ENCODE data around the gene PRTG. TPM values are rescaled to one million over a fixed set of nuclear protein-coding genes. Genes with fewer than 3 reads are reported as not detected.
"Not testable (repeated sequence)": the region's sequence is repeated elsewhere in the genome, so short reads cannot be mapped to it uniquely, and the experiment has no call there.

PRTG gene
- total and polyA plus RNA-seq, 2 of the 13 experiments (the other 11 are each of a cell fraction or from before 2014, with no cell fraction given), result 13.2 to 22.3 TPM

GRCh38 chr15:55694652-55695150, 48.3 kb downstream of the PRTG start:
- no peak for ATAC-seq

GRCh38 chr15:55693116-55693515, 49.8 kb downstream of the PRTG start:
- H4K20me1 ChIP-seq (ENCODE audit: insufficient read depth, low read length); H3K4me2 ChIP-seq (ENCODE audit: low read depth, low read length); intact Hi-C loops (cut with micrococcal nuclease; ENCODE audit: unreplicated experiment); POLR2A ChIA-PET; H2AFZ ChIP-seq (ENCODE audit: low read length); H3K4me3 ChIP-seq (replicated peaks in 1 of 3; ENCODE audit: insufficient read depth in 1 of 3, low read depth in 2 of 3, low read length in 3 of 3); DNase-seq (ENCODE audit: low spot score); H3K79me2 ChIP-seq (ENCODE audit: insufficient read depth, low read length); in situ Hi-C loops (cut with HindIII; ENCODE audit: extremely low pct_ligation_motif_present, low pct_unique_long_range_greater_than_20kb); H3K9me3 ChIP-seq (ENCODE audit: low read length); H3K36me3 ChIP-seq (replicated peaks in 1 of 2; ENCODE audit: control insufficient read depth in 1 of 2, insufficient read depth in 2 of 2, low read length in 2 of 2); ATAC-seq; BruUV-seq (replicated peaks); H3K27me3 ChIP-seq (ENCODE audit: control insufficient read depth in 1 of 2, insufficient read depth in 2 of 2, low read length in 2 of 2); H3K27ac ChIP-seq (ENCODE audit: extremely low read length, insufficient read depth, low read length); H3K4me1 ChIP-seq (ENCODE audit: insufficient read depth, low read length); CTCF ChIA-PET (ENCODE audit: low intra/inter-chr PET ratio, low total read pairs); H3K9ac ChIP-seq (ENCODE audit: insufficient read depth, low read depth, low read length); FAIRE-seq: not testable (repeated sequence)
- 99% methylated on average over 14 of the region's 14 CpGs for WGBS (ENCODE audit: low lambda C conversion rate)

More at GRCh38 chr15:55694652-55695150, 48.3 kb downstream of the PRTG start:
- ChIA-PET POLR2A (no interaction called here), CTCF (ENCODE audit: low intra/inter-chr PET ratio, low total read pairs) (no interaction called here)
- no TSS peak for BruUV-seq (replicated peaks)
- Histone ChIP-seq H3K27ac (ENCODE audit: extremely low read length, insufficient read depth, low read length) (no peak overlapping the region), H3K4me1 (ENCODE audit: insufficient read depth, low read length) (no peaks in the 10 kb centered on the region), H2AFZ (ENCODE audit: low read length) (no peak overlapping the region), H3K9me3 (ENCODE audit: low read length) (no peaks in the 10 kb centered on the region), H3K4me2 (ENCODE audit: low read depth, low read length) (no peak overlapping the region), H4K20me1 (ENCODE audit: insufficient read depth, low read length) (no peaks in the 10 kb centered on the region), H3K79me2 (ENCODE audit: insufficient read depth, low read length) (peaks cover 2% of the 10 kb centered on the region), H3K9ac (ENCODE audit: insufficient read depth, low read depth, low read length) (no peak overlapping the region), H3K27me3 (ENCODE audit: control insufficient read depth in 1 of 2, insufficient read depth in 2 of 2, low read length in 2 of 2) (no peaks in the 10 kb centered on the region), H3K4me3 (replicated peaks in 1 of 3; ENCODE audit: insufficient read depth in 1 of 3, low read depth in 2 of 3, low read length in 3 of 3) (no peak overlapping the region), H3K36me3 (replicated peaks in 1 of 2; ENCODE audit: control insufficient read depth in 1 of 2, insufficient read depth in 2 of 2, low read length in 2 of 2) (no peaks in the 10 kb centered on the region)
- 99% methylated on average over 4 of the region's 4 CpGs for WGBS (ENCODE audit: low lambda C conversion rate)
- DNase-seq (ENCODE audit: low spot score), result no peak
- FAIRE-seq, result no peak
- in situ Hi-C loops (cut with HindIII; ENCODE audit: extremely low pct_ligation_motif_present, low pct_unique_long_range_greater_than_20kb) (no loop called here), intact Hi-C loops (cut with micrococcal nuclease; ENCODE audit: unreplicated experiment) (no loop called here)
- no peak for TF ChIP-seq ZNF234 (CRISPR knock-in tag; conservative IDR thresholded peaks at IDR 0.05)
- TF ChIP-seq JDP2 (CRISPR knock-in tag; IDR thresholded peaks at IDR 0.05; ENCODE audit: borderline replicate concordance), result no peak
- TF ChIP-seq ZNF280B (CRISPR knock-in tag; IDR thresholded peaks at IDR 0.05; ENCODE audit: borderline replicate concordance), result no peak

Data from HepG2 (cell line).